CD4-positive, alpha-beta T cell treated with Interleukin-17A for 4 hours (primary cell): ENCODE measurements around the gene CLEC18A.
"Not testable (repeated sequence)": the region's sequence is repeated elsewhere in the genome, so short reads cannot be mapped to it uniquely, and the experiment has no call there.

ENCODE experiments used
- DNase-seq: peaks from one replicate; pipeline ENCODE4 v3.0.0-alpha.2; 2020; ENCODE audit warnings: mixed read lengths

CLEC18A gene

DNA sequence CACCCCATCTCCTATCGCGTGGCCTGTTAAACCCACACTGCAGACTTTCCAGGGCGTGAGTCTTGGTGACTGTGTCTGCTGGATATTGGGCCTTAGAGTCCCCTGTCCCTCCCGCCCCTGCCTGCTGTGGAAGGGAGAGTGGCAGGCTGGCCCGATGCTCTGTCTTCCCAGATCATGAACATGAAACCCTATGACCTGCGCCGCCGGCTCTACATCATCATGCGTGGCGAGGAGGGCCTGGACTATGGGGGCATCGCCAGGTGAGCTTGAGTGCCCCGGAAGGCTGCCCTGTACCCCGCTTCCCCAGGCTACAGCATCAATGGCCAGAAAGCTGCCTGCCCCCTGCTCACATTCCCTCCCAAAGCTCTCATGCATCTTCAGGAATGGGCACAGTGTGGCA, 19.5 kb upstream of the CLEC18A start:
- no peak for DNase-seq

DNA sequence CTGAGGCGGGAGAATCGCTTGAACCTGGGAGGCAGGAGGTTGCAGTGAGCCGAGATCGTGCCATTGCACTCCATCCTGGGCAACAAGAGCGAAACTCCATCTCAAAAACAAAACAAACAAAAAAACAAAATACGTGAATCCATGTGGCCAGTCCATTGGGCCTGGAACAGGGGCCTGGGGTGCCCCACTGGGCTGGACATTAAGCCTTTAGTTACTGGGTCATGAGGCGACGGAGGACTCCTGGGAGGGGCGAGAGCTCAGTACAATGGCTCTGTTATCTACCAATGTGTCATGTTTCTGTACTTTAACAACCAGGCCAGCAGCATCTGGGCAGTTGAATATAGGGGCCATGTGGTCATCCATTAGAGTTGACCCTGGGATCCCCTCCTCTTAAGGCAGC, 18.9 kb upstream of the CLEC18A start:
- DNase-seq = no peak

DNA sequence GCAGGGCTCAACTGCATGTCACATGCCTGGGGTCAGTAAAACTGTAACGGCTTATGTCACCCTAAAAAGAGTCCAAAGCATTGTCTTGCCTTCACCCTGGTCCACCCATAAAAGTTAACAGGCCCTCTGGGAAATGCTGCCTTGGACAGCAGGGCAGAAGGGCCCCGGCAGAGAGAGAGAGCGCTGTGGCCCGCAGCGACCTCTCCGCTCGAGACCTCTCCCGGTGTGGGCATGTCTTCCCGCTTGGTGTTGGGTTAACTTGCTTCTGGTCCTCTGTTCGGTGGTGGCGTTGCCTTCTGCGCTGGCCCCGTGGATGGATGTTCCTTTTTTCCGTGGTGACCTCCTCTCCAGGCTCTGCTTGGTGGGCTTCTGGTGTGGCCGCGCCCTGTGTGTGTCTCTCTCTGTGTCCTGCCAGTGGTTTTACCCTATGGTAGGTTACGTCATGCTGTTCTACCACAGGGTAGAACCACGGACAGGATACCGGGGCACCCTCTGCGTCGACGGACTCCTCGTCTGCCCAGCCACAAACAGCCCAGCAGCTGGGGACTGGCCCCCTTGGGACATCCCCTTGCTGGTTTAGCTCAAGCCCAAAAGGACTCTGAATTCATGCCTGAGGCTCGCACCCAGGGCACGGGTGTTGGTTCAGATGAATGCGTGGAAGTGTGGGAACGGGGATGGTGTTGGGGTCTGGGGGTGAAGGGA, 18.3 kb upstream of the CLEC18A start:
- no peak for DNase-seq

DNA sequence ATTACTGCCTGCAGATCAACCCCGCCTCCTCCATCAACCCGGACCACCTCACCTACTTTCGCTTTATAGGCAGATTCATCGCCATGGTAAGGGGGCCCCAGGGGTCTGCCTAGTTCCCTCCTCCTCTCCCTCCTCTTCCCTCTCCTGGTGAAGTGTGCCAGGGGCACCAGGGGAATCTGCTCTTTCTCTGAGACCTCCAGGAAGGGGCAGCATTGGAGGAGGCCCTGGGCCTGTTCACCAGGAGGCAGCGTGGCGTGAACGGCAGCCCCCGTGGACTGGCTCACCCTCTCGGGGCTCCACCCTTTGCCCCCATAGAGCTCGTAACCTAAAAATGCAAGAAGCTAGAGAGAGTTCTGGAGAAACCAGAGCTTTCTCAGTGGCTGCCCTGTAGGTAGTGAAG, 17.1 kb upstream of the CLEC18A start:
- no peak for DNase-seq

DNA sequence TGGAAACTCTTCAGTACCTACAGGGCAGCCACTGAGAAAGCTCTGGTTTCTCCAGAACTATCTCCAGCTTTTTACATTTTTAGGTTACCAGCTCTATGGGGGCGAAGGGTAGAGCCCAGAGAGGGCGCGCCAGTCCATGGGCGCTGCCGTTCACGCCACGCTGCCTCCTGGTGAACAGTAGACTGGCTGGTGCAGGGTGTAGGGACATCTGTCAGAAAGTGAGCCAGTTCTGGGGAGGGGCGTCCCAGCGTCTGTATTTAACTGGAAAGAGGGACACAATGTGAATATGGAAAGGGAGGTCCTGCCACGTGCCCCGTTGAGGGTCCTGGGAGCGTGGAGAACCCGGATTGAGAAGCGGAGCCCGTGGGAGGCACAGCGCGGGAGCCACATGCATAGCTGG, 16.4 kb upstream of the CLEC18A start:
- DNase-seq = no peak

DNA sequence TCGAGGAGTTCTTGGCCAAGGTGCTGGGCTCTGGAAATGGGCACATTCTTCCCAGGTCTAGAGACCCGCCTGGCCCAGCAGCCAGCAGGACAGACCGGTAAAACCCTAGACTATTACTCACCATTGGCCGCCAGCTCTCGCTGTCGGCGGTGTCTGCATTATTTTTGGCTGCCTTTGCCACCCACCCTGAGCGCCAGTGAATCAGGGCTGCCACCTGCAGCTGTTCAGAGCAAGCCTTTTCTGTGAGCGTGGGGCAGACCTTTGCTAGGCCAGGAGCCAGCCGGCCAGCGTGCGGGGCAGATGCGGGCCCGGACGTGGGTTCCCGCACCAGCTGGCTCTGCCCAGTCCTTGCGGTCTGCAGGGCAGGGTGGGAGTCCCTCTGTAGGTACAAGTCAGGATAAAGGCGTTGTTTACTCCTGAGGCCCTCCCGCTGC, 15.8 kb upstream of the CLEC18A start:
- no peak for DNase-seq

DNA sequence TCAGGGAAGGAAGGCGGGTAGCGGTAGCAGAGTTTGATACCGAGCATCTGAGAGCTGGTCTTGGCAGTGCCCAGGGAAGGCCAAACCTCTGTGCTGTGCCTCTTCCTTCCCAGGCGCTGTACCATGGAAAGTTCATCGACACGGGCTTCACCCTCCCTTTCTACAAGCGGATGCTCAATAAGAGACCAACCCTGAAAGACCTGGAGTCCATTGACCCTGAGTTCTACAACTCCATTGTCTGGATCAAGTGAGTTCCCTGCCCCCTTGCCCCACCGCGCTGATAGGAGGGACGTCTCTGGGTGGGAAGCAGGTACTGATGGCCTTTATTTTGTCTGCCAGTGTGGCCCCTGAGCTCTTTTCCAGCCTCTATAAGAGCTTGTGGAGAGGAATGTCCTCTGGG, 15.4 kb upstream of the CLEC18A start:
- no peak for DNase-seq

DNA sequence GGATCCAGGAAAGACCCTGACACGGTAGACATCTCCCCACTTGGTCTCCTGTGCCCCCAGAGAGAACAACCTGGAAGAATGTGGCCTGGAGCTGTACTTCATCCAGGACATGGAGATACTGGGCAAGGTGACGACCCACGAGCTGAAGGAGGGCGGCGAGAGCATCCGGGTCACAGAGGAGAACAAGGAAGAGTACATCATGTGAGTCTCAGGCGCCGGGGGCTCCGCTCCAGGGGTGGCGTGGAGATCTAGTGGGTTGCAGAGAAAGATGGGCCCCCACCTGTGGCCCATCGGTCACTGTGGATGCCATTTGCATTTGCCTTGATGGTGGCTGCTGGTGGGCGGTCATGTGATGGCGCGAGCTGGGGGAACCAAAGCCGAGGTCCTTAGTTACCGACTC, 14.9 kb upstream of the CLEC18A start:
- DNase-seq = no peak

DNA sequence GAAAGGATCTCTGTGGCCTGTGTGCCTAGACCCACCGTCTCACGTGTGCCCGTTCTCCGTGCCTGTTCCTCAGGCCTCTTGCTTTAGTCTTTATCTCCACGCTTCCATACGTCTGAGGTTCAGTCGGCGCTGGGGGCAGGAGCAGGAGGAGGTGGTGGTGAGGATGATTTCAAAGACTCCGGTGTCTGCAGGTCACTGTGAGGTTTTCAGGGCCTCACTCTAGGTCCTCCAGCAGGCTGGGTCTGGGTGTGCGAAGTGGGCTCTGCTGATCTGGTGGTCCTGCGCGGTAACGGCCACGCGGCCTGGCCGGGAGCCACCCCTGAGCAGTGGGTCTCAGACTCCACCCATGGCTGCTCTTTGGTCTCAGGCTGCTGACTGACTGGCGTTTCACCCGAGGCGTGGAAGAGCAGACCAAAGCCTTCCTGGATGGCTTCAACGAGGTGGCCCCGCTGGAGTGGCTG, 14.4 kb upstream of the CLEC18A start:
- DNase-seq = no peak

DNA sequence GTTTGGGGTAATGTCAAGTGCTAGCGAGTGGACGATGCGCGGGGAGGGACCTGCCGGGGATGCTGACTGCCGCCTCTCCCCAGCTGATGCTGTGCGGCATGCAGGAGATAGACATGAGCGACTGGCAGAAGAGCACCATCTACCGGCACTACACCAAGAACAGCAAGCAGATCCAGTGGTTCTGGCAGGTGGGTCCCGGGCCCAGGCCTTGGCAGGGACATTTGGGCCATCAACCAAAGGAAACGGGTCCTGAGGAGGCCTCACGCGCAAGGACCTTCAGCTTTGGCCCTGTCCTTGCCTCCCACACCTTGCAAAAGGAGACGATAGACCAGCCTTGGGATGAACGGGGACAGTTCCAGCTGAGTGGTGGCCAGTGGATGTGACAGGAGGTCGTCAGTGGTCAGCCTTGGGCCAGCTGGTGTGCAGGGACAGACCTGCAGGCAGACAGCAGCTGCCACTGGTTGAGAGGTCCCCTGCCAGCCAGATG, 13.6 kb upstream of the CLEC18A start:
- no peak for DNase-seq

DNA sequence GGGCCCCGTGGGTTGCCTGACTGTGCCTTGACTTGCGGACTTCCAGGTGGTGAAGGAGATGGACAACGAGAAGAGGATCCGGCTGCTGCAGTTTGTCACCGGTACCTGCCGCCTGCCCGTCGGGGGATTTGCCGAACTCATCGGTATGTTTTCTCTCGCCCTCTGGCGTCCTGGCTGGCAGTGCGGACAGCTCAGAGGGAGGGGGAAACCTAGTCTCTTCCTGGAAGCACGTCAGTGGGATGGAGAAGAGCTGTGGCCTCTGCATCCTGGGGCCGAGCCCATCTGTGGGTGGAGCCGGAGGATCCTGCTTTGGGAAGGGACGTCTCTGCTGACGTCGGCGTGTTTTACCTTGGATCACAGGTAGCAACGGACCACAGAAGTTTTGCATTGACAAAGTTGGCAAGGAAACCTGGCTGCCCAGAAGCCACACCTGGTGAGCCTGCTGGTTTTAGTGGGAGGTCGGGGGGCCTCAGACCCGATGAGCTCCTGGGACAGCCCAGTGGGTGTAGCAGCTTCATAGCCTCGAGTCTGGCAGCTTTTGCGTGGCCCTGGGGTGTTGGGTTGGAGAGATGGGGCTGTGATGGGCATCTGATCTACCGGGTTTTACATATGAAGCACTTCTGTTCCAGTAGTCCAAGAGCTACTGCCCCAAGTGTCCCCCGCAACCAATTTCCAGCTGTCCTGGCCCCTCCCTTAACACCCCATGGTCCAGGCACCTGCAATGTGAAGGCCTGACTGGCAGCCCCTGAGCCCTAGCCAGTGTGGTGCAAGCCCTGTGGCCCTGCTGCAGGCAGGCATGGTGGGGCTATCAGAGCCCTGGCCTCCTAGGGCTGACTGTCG, 11.9 kb upstream of the CLEC18A start:
- DNase-seq = no peak

DNA sequence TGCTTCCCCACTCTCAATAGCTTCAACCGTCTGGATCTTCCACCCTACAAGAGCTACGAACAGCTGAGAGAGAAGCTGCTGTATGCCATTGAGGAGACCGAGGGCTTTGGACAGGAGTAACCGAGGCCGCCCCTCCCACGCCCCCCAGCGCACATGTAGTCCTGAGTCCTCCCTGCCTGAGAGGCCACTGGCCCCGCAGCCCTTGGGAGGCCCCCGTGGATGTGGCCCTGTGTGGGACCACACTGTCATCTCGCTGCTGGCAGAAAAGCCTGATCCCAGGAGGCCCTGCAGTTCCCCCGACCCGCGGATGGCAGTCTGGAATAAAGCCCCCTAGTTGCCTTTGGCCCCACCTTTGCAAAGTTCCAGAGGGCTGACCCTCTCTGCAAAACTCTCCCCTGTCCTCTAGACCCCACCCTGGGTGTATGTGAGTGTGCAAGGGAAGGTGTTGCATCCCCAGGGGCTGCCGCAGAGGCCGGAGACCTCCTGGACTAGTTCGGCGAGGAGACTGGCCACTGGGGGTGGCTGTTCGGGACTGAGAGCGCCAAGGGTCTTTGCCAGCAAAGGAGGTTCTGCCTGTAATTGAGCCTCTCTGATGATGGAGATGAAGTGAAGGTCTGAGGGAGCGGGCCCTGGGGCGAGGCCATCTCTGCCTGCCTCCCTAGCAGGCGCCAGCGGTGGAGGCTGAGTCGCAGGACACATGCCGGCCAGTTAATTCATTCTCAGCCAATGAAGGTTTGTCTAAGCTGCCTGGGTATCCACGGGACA, 11.1 kb upstream of the CLEC18A start:
- no peak for DNase-seq

DNA sequence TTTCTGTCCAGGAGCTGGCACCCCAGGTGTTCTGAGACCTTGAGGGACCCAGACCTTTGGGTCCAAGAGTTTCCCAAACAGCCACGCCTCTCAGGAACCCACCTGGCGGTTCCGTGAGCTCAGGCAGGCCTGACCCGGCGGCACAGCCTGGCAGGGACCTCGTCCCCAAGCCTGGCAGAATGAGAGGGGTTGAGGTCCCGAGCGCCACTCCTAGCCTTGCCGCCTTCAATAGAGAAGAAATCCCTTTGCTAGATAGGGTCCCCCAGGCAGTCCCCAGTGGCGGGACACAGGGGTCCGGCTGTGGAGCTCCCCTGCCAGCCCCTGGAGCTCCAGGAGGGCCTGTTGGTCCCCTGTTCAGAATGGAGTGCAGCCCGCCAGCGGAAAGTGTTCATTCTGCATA, 10.5 kb upstream of the CLEC18A start:
- no peak for DNase-seq

DNA sequence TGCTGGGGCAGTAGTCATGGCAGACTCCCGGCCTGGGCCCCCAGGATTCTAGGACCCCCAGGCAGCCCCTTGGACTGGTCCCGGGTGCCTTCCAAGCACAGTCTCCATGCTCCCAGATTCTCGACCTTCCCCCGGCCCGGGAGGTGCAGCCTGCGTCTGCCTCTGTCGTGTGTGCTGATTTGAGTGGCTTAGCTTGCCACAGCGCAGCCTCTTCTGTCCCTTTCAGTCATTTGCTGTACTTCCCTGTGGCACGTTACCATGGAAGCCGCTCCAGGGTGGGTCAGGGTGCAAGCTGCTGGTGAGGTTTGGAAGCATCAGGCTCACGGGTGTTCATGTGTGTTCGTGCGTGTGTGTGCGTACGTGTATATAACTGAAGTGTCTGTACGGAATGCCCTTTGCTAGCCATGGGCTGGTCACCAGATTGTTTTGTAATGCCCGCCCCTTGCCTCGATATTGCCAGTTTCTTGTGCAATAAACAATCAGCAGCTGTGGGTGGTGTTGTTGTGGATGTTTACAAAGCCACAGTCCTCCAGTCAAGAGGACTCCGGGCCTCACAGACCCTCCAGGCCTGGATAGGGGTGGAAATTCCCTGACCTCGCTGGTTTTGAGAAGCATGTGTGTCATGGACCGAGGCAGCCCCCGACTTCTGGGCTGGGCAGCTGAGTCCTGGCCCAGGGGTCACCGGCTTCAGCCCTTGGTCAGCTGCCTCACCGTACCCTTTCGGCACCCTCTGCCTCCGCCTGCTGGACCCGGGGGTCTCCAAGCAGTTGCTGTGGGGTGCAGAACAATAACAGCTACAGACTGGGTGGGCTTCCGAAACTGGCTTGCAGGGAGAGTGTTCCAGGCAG, 9.7 kb upstream of the CLEC18A start:
- no peak for DNase-seq

DNA sequence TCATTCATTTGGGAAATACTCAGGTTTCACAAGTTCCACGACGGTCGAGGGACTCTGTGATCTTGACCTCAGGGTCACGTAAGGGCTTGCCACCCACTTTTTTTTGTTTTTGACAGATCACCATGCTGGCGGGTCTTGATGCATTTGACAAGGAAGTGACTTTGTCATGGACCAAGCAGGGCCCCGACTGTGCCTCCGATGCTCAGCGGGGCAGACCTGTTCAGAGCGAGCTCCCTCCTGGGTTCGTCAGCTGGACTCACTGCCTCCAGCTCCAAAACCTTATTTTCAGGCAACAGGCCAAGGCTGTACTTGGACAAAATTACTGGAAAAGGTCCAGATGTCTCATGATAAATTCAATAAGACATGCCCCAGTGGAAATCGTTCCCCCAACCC, 9.0 kb upstream of the CLEC18A start:
- no peak for DNase-seq

DNA sequence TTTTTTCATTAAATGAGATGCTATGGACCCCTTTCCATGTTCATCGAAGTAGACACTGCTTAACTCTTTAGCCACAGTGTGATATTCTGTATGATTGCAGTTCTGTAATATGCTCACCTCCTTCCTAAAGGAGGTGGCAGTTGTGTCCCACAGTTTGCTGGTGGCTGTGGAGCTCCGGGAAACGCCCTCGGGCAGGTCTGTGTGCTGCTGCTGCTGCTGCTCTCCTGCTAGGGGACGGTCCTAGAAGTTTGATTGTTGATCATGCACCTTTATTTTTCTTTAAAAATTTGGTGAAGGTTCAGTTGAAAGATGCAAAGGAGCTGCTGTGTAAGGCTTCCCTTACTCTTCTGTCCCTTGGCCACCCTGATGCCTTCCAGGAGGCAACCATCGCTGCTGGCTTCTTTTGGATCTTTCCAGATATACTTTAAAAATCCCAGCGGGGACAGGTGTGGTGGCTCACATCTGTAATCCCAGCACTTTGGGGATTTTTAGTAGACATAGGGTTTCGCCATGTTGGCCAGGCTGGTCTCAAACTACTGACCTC, 8.4 kb upstream of the CLEC18A start:
- no peak for DNase-seq

DNA sequence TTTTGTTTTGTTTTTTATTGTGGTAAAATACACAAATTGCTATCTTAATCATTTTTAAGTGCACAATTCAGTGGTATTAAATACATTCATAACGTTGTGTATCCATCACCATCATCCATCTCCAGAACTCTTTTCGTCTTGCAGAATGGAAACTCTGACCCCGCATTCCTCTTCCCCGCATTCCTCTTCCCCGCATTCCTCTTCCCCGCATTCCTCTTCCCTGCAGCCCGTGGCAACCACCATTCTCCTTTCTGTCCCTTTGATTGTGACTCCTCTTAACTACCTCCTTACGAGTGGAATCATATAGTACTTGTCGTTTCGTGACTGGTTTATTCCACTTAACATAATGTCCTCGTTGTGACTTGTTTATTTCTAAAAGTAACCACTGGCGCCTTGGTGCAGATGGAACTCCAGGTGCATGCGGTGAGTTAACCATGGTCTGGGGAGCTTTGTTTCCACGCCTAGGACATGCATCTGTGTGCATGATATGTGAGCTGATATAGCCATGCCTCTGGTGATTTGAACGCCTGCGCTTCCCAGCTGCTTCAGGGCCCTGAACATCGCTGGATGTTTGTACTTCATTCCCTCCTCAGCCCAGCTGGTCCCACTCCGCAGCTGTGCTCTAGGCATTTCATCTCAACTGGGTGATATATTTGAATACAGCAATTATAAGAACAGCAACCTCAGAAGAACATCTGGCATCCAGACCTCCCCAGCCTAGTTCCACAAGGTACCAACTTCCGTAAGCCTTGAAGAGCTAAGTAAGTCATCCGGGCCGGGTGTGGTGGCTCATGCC, 7.7 kb upstream of the CLEC18A start:
- not testable (repeated sequence) for DNase-seq

DNA sequence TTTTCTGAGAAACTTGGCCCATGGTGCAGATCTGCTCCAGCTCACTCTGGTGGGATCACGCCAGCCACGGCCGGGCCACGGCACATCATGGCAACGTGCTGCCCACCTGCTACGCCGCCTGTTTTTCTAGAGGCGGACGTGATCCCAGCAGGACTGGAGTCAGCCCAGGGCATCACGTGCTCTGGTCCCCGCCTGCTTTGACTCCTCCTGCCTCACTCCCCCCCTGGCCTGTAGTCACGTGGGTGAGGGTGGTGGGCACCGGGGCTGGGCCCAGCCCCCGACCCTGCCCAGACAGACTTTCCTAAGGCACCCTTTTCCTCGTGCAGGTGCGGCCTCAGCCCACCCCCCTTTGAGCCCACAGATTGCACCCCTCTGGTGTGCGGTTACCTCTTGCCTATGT, 723 bp upstream of the CLEC18A start:
- not testable (repeated sequence) for DNase-seq

DNA sequence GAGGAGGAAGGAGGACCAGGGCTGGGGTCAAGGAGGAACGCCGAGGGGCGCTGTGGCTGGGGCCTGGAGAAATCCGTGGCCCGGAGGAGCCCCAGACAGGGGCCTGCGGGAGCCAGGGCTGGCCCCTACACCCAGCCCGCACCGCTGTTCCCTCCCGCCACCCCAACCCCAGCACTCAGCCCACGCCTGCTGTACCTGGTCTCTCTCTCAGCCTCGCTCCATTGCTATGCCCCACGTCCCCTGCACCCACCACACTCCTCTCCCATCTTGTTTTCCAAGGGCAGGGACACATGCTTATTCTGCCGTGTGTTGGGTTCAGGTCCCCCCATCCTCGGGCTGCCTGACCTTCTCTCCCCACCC, 518 bp downstream of the CLEC18A start:
- DNase-seq = not testable (repeated sequence)

DNA sequence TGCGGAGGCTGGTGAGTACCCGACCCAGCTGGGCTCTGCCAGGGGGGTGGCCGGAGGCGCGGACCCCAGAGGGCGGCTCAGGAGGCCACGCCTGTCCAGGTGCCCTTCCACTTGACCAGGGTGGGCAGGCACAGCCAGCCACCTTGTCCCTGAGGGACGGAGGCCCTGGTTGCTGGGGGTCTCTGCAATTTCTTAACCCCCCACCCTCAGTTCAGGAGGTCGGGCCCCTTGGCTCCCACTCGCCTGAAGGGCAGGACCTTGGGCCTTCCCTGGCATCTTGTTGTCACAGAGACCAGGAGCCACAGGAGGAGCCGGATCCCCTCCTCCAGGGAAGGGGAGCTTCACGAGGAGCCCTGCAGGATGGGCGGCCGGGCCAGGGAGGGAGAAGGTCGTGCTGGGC, 982 bp downstream of the CLEC18A start:
- DNase-seq = not testable (repeated sequence)
